Cardiac muscle cell (in vitro differentiated cells and primary cell): ENCODE data around the gene PPP3CB. TPM values are rescaled to one million over a fixed set of nuclear protein-coding genes. Genes with fewer than 3 reads are reported as not detected.

Source experiments
- DNase-seq, 2 donors: peaks; one replicate each; pipeline versions ENCODE4 v3.0.0 to v3.0.0-alpha.2; 2010 to 2017; ENCODE audit warnings: low read depth in 1 of 2, low spot score in 1 of 2
- H3K27ac ChIP-seq: fragments of 200-600 bp; sonication (generic); 2 replicates; pipeline ENCODE4 v1.5.1; 2016
- H3K27me3 ChIP-seq: fragments of 200-600 bp; sonication (generic); 2 replicates; pipeline ENCODE4 v1.6.0; 2016; ENCODE audit warnings: control low read depth
- H3K36me3 ChIP-seq: fragments of 200-600 bp; sonication (generic); 2 replicates; pipeline ENCODE4 v1.5.1; 2016; ENCODE audit warnings: control low read depth
- H3K4me1 ChIP-seq: fragments of 200-600 bp; sonication (generic); 2 replicates; pipeline ENCODE4 v1.8.1; 2017; ENCODE audit warnings: low read depth, mild to moderate bottlenecking, mixed run types
- H3K4me3 ChIP-seq: fragments of 200-600 bp; sonication (generic); 2 replicates; pipeline ENCODE4 v1.5.1; 2016; ENCODE audit warnings: mild to moderate bottlenecking
- H3K9me3 ChIP-seq: fragments of 200-600 bp; sonication (generic); 2 replicates; pipeline ENCODE4 v1.5.1; 2017; ENCODE audit warnings: low read depth, mild to moderate bottlenecking, control low read depth
- polyA plus RNA-seq: library from polyadenylated mRNA; unstranded; fragments of >200 nt; fragmentation: Nextera tagmentation; extraction: Ambion mirVana; gene quantifications from 2 replicates; pipeline ENCODE4 v1.2.1, GENCODE V29; 2016
- total RNA-seq: library from RNA; depleted of rRNA; stranded (reverse); fragments of >200 nt; gene quantifications from 2 replicates; pipeline ENCODE4 v1.2.3, GENCODE V29; 2016
- TF ChIP-seq, protein P1 (sequence below): IDR thresholded peaks from 2 replicates; pipeline ENCODE4 v1.5.1; 2012; ENCODE audit warnings: low read depth, mild to moderate bottlenecking, low read length

The PPP3CB gene
- total and polyA plus RNA-seq, 2 experiments from 2014 or later = 14.3 to 45.2 TPM

GRCh38 chr10:73509695-73510094, 13.9 kb upstream of the PPP3CB start:
- peaks cover 2% of the 10 kb centered on the region for H3K36me3 ChIP-seq
- no peak for DNase-seq
- no peaks in the 10 kb centered on the region for H3K27me3 ChIP-seq
- H3K9me3 ChIP-seq = no peaks in the 10 kb centered on the region
- TF ChIP-seq, protein P1, sequence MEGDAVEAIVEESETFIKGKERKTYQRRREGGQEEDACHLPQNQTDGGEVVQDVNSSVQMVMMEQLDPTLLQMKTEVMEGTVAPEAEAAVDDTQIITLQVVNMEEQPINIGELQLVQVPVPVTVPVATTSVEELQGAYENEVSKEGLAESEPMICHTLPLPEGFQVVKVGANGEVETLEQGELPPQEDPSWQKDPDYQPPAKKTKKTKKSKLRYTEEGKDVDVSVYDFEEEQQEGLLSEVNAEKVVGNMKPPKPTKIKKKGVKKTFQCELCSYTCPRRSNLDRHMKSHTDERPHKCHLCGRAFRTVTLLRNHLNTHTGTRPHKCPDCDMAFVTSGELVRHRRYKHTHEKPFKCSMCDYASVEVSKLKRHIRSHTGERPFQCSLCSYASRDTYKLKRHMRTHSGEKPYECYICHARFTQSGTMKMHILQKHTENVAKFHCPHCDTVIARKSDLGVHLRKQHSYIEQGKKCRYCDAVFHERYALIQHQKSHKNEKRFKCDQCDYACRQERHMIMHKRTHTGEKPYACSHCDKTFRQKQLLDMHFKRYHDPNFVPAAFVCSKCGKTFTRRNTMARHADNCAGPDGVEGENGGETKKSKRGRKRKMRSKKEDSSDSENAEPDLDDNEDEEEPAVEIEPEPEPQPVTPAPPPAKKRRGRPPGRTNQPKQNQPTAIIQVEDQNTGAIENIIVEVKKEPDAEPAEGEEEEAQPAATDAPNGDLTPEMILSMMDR = no peak
- no peaks in the 10 kb centered on the region for H3K4me1 ChIP-seq
- H3K27ac ChIP-seq = no peak overlapping the region
- H3K4me3 ChIP-seq = no peak overlapping the region

DNA sequence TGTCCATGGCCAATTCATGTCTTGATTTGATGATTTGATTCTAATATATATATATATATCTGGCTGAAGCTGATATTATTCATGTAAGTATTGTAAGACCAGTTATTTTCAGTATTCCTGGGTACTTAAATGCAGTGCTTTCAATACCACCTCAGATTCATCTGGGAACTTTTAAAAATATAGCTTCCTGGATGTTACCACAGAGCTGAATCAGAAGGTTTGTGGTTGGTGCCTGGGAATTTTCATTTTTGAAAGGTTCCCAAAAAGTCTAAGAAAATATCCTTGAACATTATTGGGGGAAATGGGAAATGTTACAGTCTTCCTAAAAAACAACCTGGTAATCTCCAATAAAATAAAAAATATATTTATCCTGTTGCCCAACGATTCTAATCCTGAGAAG, 10.7 kb upstream of the PPP3CB start:
- Histone ChIP-seq H3K4me1 (no peaks in the 10 kb centered on the region), H3K27ac (no peak overlapping the region), H3K36me3 (peaks cover 8% of the 10 kb centered on the region), H3K27me3 (no peaks in the 10 kb centered on the region), H3K4me3 (no peak overlapping the region), H3K9me3 (no peaks in the 10 kb centered on the region)
- DNase-seq = no peak
- TF ChIP-seq, protein P1 = no peak

DNA sequence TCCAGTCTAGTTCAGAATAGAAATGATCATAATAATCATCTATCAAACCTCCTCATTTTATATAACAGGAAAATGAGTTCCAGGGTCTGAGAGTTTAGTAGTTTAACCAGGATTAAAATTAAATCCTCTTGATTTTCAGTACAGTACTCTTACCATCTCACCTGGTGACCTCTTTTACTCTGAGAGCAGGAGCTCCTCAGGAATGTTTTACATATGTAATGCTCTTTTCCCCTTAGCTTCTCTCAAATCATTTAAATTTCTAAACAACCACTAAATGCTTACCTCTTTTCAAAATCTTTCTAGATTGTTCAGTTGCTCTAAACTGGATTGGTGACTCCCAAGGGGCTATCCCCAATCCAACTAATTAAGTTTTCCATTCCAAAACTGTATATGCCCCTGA, 10.2 kb upstream of the PPP3CB start:
- DNase-seq = no peak
- no peak overlapping the region for H3K27ac ChIP-seq
- TF ChIP-seq, protein P1 = no peak
- no peaks in the 10 kb centered on the region for H3K4me1 ChIP-seq
- H3K36me3 ChIP-seq = peaks cover 8% of the 10 kb centered on the region
- no peaks in the 10 kb centered on the region for H3K9me3 ChIP-seq
- H3K27me3 ChIP-seq = no peaks in the 10 kb centered on the region
- no peak overlapping the region for H3K4me3 ChIP-seq

DNA sequence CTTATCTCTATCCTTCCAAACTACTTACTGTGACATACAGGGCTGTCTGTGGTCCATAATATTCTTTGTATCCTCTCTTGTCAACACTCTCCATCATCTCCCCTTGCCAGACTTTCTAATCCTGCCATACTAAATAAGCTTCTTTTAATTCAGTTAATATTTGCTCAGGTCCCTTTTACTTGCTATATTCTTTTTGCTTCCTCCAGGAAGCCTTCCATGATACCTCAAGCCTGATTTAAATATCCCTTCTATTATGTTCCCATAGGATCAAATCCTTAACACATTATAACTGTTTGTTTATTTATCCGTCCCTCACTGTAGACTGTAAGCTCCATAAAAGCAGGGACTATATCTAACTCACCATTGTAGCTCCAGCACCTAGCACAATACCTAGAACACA, 7.2 kb upstream of the PPP3CB start:
- no peak for DNase-seq
- no peaks in the 10 kb centered on the region for H3K27me3 ChIP-seq
- TF ChIP-seq, protein P1 = no peak
- no peaks in the 10 kb centered on the region for H3K9me3 ChIP-seq
- H3K4me1 ChIP-seq = no peaks in the 10 kb centered on the region
- no peak overlapping the region for H3K4me3 ChIP-seq
- no peak overlapping the region for H3K27ac ChIP-seq
- H3K36me3 ChIP-seq = peaks cover 14% of the 10 kb centered on the region

- TF ChIP-seq, protein P1 = no peak
- Histone ChIP-seq H3K4me3 (no peak overlapping the region), H3K27ac (no peak overlapping the region), H3K4me1 (no peaks in the 10 kb centered on the region), H3K36me3 (peaks cover 14% of the 10 kb centered on the region), H3K27me3 (no peaks in the 10 kb centered on the region), H3K9me3 (no peaks in the 10 kb centered on the region)
- no peak for DNase-seq
These were observed 5.8 kb upstream of the PPP3CB start for GRCh38 chr10:73501651-73502050.

GRCh38 chr10:73497623-73498022, 1.8 kb upstream of the PPP3CB start:
- Histone ChIP-seq H3K9me3 (no peaks in the 10 kb centered on the region), H3K27ac (no peak overlapping the region), H3K27me3 (no peaks in the 10 kb centered on the region), H3K4me3 (no peak overlapping the region), H3K36me3 (peaks cover 8% of the 10 kb centered on the region), H3K4me1 (peaks cover 19% of the 10 kb centered on the region)
- no peak for DNase-seq
- TF ChIP-seq, protein P1 = no peak
